HCT116 (cell line): Measurements from ENCODE around the gene DNPEP. TPM values are rescaled to one million over a fixed set of nuclear protein-coding genes. Genes with fewer than 3 reads are reported as not detected.
A peak's percentile ranks its signal among the peaks of the same experiment; 100 is the strongest.

ENCODE experiments used
- ATAC-seq: fragments of 200-7000 bp; cut with Tn5 transposase; 2 replicates; pipeline ENCODE4 v1.9.1; 2020; ENCODE audit warnings: mild to moderate bottlenecking, moderate library complexity
- BruUV-seq: library from RNA; stranded (reverse); fragments of 400-500 nt; replicated peaks from 2 replicates; lab custom pipeline; 2021; lab: Mats Ljungman, UMichigan
- CTCF ChIA-PET: fragments of 300-600 bp; sonication (Branson Sonifier 250); formaldehyde crosslinking; loops from one replicate; lab custom pipeline; 2021; ENCODE audit warnings: antibody characterized with exemption; lab: Charles Lee
- POLR2A ChIA-PET: fragments of 300-600, 350-600 bp; sonication (Branson Sonifier 250); formaldehyde crosslinking; loops from one replicate; lab custom pipeline; 2021; ENCODE audit warnings: antibody characterized with exemption; lab: Charles Lee
- RAD21 ChIA-PET, 2 experiments: fragments of 300-600 bp; sonication (Branson Sonifier 250); formaldehyde crosslinking; loops; one replicate each; lab custom pipeline; 2023; ENCODE audit warnings: low total read pairs in 2 of 2; ENCODE audit not compliant: uncharacterized antibody in 2 of 2, unreplicated experiment in 2 of 2, low non-redundant PET in 1 of 2; lab: Charles Lee
- DNase-seq: peaks from one replicate; pipeline ENCODE4 v3.0.0-alpha.2; 2010; ENCODE audit warnings: low read depth, low spot score
- H2AFZ ChIP-seq: fragments of 200-600 bp; shearing (Covaris generic), sonication (generic); 2 replicates; pipeline ENCODE4 v1.6.1; 2017; ENCODE audit warnings: low read depth, mixed run types, mixed read lengths, antibody characterized with exemption, low read length; ENCODE audit not compliant: poor library complexity, severe bottlenecking
- H3K27ac ChIP-seq: 2 replicates; pipeline ENCODE4 v1.5.1; 2012; ENCODE audit warnings: low read depth, low read length
- H3K27me3 ChIP-seq: fragments of 200-600 bp; sonication (generic); 2 replicates; pipeline ENCODE4 v1.6.1; 2016; ENCODE audit warnings: mixed run types, low read length, mixed read lengths; ENCODE audit not compliant: insufficient read depth
- H3K36me3 ChIP-seq, 2 experiments: fragments of 200-500 bp in 1 of 2; fragments of 200-600 bp in 1 of 2; sonication (Bioruptor generic) in 1 of 2; sonication (generic) in 1 of 2; 2 replicates each; pipeline versions ENCODE4 v1.5.1 to v1.6.1; 2014 to 2016; ENCODE audit warnings: low read length in 2 of 2, inconsistent platforms in 1 of 2, mixed read lengths in 1 of 2, mixed run types in 1 of 2; ENCODE audit not compliant: insufficient read depth in 2 of 2, control insufficient read depth in 1 of 2
- H3K4me1 ChIP-seq, 2 experiments: fragments of 200-600 bp in 1 of 2; sonication (generic) in 1 of 2; 2 replicates each; pipeline versions ENCODE4 v1.5.1 to v1.6.1; 2012 to 2017; ENCODE audit warnings: low read length in 2 of 2, inconsistent platforms in 1 of 2, mild to moderate bottlenecking in 1 of 2, mixed read lengths in 1 of 2, mixed run types in 1 of 2, moderate library complexity in 1 of 2; ENCODE audit not compliant: insufficient read depth in 2 of 2, control insufficient read depth in 1 of 2
- H3K4me2 ChIP-seq: fragments of 200-600 bp; sonication (generic); 2 replicates; pipeline ENCODE4 v1.6.1; 2017; ENCODE audit warnings: mixed run types, low read length, mixed read lengths
- H3K4me3 ChIP-seq, 2 experiments: fragments of 200-600 bp in 1 of 2; sonication (generic) in 1 of 2; replicated peaks in 1 of 2; 2 replicates each; pipeline ENCODE4 v1.5.1; 2011 to 2016; ENCODE audit warnings: low read length in 2 of 2, control low read depth in 1 of 2, low read depth in 1 of 2, mild to moderate bottlenecking in 1 of 2, mixed read lengths in 1 of 2, mixed run types in 1 of 2
- H3K79me2 ChIP-seq: fragments of 200-600 bp; sonication (generic); 2 replicates; pipeline ENCODE4 v1.6.1; 2017; ENCODE audit warnings: mild to moderate bottlenecking, mixed run types, low read length, moderate library complexity, mixed read lengths; ENCODE audit not compliant: insufficient read depth
- H3K9ac ChIP-seq: fragments of 200-600 bp; sonication (generic); 2 replicates; pipeline ENCODE4 v1.6.1; 2016; ENCODE audit warnings: low read length, mixed read lengths
- H3K9me2 ChIP-seq: fragments of 200-600 bp; sonication (generic), shearing (Covaris generic); 2 replicates; pipeline ENCODE4 v1.6.1; 2017; ENCODE audit warnings: mixed run types, mild to moderate bottlenecking, moderate library complexity; ENCODE audit not compliant: insufficient read depth
- H3K9me3 ChIP-seq, 2 experiments: fragments of 200-500 bp in 1 of 2; fragments of 200-600 bp in 1 of 2; sonication (Bioruptor generic) in 1 of 2; sonication (generic) in 1 of 2; 2 replicates each; pipeline ENCODE4 v1.6.1; 2014 to 2017; ENCODE audit warnings: low read length in 2 of 2, mixed read lengths in 2 of 2, inconsistent platforms in 1 of 2, low read depth in 1 of 2, mild to moderate bottlenecking in 1 of 2, mixed run types in 1 of 2, moderate library complexity in 1 of 2; ENCODE audit not compliant: control insufficient read depth in 1 of 2, insufficient read depth in 1 of 2
- H4K20me1 ChIP-seq: fragments of 200-600 bp; sonication (generic), shearing (Covaris generic); 2 replicates; pipeline ENCODE4 v1.6.1; 2017; ENCODE audit warnings: mixed run types, mild to moderate bottlenecking, moderate library complexity; ENCODE audit not compliant: insufficient read depth
- EZH2 ChIP-seq: fragments of 200-600 bp; sonication (generic); IDR thresholded peaks from 2 replicates; pipeline ENCODE4 v1.6.1; 2017; ENCODE audit warnings: antibody characterized with exemption, mixed run types
- EZH2phosphoT487 ChIP-seq: fragments of 200-600 bp; IDR thresholded peaks from 2 replicates; pipeline ENCODE4 v1.6.1; 2018; ENCODE audit warnings: antibody characterized with exemption, borderline replicate concordance
- POLR2A ChIP-seq: IDR thresholded peaks from 2 replicates; pipeline ENCODE4 v1.7.0; 2011; ENCODE audit warnings: borderline replicate concordance; ENCODE audit not compliant: insufficient read depth, insufficient read length; ENCODE audit errors: extremely low read depth
- ZBTB33 ChIP-seq: IDR thresholded peaks from 2 replicates; pipeline ENCODE4 v1.6.1; 2011; ENCODE audit warnings: mild to moderate bottlenecking, low read length, moderate library complexity; ENCODE audit not compliant: insufficient replicate concordance; ENCODE audit errors: extremely low read depth
- intact Hi-C: fragments of 100-400 bp; cut with micrococcal nuclease; formaldehyde crosslinking; loops from 2 replicates; pipeline ENCODE4 v1.10.0; 2022
- total RNA-seq: library from RNA; stranded (reverse); gene quantifications from one replicate; pipeline ENCODE4 v1.2.1, GENCODE V29; 2021; ENCODE audit not compliant: unreplicated experiment

DNPEP gene
- total RNA-seq, 1 experiment from 2014 or later: 80.1 TPM

GRCh38 chr2:219435701-219436100 is 48.0 kb upstream of the DNPEP start (continued):
- TF ChIP-seq POLR2A: no peak

DNA sequence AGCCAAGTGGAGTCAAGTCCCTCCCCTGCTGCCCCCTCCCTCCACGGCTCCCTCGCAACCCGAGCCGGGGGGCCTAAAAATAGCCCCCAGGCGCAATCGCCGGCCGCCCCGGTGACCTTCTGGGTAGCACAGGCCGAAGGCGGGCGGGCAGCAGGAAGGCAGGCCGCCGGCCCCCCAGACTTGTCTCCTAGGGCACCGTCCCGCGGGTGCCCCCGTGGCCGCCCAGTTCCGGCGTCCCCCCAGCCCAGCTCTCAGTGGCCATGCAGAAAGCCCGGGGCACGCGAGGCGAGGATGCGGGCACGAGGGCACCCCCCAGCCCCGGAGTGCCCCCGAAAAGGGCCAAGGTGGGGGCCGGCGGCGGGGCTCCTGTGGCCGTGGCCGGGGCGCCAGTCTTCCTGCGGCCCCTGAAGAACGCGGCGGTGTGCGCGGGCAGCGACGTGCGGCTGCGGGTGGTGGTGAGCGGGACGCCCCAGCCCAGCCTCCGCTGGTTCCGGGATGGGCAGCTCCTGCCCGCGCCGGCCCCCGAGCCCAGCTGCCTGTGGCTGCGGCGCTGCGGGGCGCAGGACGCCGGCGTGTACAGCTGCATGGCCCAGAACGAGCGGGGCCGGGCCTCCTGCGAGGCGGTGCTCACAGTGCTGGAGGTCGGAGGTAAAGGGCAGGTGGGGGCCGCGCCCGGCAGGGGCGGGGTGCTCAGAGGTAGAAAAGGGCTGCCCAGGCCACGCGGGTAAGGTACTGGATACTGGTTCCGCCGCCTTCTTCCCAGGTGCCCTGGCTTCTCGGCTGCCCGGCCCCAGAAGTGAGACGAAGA is 47.2 kb upstream of the DNPEP start, which contains the start of gene SPEG:
Gene SPEG, plus strand, starts transcription at position 126 of the 808 bp plus-strand sequence. Its CDS starts 135 bp downstream, at position 261.
- no peak for DNase-seq
- Histone ChIP-seq H3K36me3 (no peaks in the 10 kb centered on the region), H3K9ac (no peak within 1 kb of the TSS), H3K27me3 (no peaks in the 10 kb centered on the region), H4K20me1 (no peaks in the 10 kb centered on the region), H3K4me2 (peak within 1 kb of the TSS; percentile 41), H2AFZ (peak within 1 kb of the TSS; percentile 99), H3K9me3 (no peaks in the 10 kb centered on the region), H3K79me2 (no peaks in the 10 kb centered on the region), H3K9me2 (no peaks in the 10 kb centered on the region), H3K4me1 (peaks cover 6 to 19% of the 10 kb centered on the region in 2 experiments), H3K27ac (peak within 1 kb of the TSS; percentile 35; the same call in 1 of the 2 replicates), H3K4me3 (no peak within 1 kb of the TSS)
- no peak for ATAC-seq
- TF ChIP-seq ZBTB33 (no peak), EZH2 (no peak), EZH2phosphoT487 (no peak)
- ChIA-PET RAD21 (no interaction called here), POLR2A (interaction anchor here (0.5 kb wide), 1 partner anchor 87 kb away, joined by 3 read pairs; no protein-coding TSS in a partner anchor), CTCF (interaction anchor here (1.5 kb wide), 1 partner anchor 18 kb away, joined by 17 read pairs; no protein-coding TSS in a partner anchor)
- intact Hi-C loops: loop anchor here (2.0 kb wide), 1 partner anchor 32 kb away; no protein-coding TSS in a partner anchor
- no TSS peak for BruUV-seq
